Melanocyte of skin (primary cell): ENCODE results near the gene OR4K1. TPM values are rescaled to one million over a fixed set of nuclear protein-coding genes. Genes with fewer than 3 reads are reported as not detected.

Source experiments
- total RNA-seq, 2 donors: library from RNA; depleted of rRNA; stranded (reverse); fragments of >200 nt; gene quantifications; 2 replicates each; pipeline ENCODE4 v1.2.3, GENCODE V29; 2012

OR4K1 gene
- total RNA-seq: not detected

GRCh38 chr14:19930617-19931016 is at the start of gene OR4K1:
OR4K1 (plus strand) TSS chr14:19930917; CDS start chr14:19935667, 4,750 bp downstream.

DNA sequence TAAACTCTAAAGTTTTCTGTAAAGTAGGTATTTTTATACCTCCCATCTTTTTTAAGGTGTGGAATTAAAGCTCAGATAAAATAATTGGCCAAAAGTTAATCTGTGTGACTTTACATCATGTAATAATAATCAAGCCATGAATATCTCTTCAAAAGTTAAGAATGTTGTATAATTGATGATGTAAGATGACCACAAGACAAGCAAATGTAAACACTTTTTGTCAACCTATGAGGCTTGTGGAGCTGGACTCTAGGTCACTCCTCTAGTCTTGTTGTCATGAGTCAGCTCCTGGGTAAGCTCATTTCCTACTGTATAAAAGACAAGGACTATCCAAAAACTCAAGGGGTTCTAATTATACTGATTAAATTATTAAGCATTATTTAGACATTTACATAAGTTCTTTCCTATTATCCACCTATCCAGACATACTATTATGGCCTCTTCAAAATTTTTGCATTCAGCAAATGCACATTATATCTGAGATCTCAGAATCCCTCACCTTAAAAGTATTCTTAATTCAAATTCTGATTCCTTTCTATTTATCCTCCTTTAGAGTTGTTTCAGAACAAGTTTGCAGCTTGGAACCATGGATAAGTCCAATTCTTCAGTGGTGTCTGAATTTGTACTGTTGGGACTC is 10.6 kb upstream of the OR4K1 start, which contains the start of gene OR4K5:
Gene OR4K5 (plus strand): TSS at position 587 of the 637 bp plus-strand sequence. CDS start 0 bp downstream, at position 587.

DNA sequence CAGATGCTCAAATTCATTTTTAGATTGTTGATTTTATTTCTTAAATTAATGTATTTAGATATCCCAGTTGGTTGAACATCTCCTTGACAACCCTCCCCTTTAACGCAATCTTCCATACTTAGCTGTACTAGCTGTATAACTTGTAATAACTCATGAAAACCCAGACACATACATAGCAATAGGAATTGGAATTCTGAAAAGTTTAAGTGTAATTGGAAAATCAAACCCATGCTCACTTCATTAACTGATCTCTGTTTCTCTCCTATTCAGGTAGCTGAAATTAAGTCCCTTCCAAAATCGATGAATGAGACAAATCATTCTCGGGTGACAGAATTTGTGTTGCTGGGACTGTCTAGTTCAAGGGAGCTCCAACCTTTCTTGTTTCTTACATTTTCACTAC is 44.6 kb downstream of the OR4K1 start, which contains the start of gene OR4K15:
Gene OR4K15 (plus strand): TSS at position 301 of the 400 bp plus-strand sequence. CDS start 0 bp downstream, at position 301.

Other genes with a start within 250 kb of the OR4K1 start
- gene OR11H2, start 217.0 kb upstream of the OR4K1 start, total RNA-seq: not detected
- not detected for gene OR4Q3, start 187.3 kb upstream of the OR4K1 start, total RNA-seq
- gene OR4M1, start 157.4 kb upstream of the OR4K1 start, total RNA-seq: not detected
- gene OR4N2, start 127.1 kb upstream of the OR4K1 start, total RNA-seq: not detected
- gene OR4K2, start 55.8 kb upstream of the OR4K1 start, total RNA-seq: not detected
- gene OR4K5, start 10.3 kb upstream of the OR4K1 start, total RNA-seq: not detected
- not detected for gene OR4K15, start 44.7 kb downstream of the OR4K1 start, total RNA-seq
- not detected for gene OR4Q2, start 71.2 kb downstream of the OR4K1 start, total RNA-seq
- gene OR4K14, start 88.4 kb downstream of the OR4K1 start, total RNA-seq: not detected
- not detected for gene OR4K13, start 105.1 kb downstream of the OR4K1 start, total RNA-seq
- gene OR4L1, start 129.1 kb downstream of the OR4K1 start, total RNA-seq: not detected
- gene OR4K17, start 179.8 kb downstream of the OR4K1 start, total RNA-seq: not detected
- not detected for gene OR4N5, start 207.9 kb downstream of the OR4K1 start, total RNA-seq